ENCODE measurements around the gene JUP.

The JUP gene

GRCh38 chr17:41810659-41811548 is 24.4 kb upstream of the JUP start:
- no peak for DNase-seq (ENCODE audit: low read depth)

- DNase-seq (ENCODE audit: low read depth): no peak
These were observed 20.4 kb upstream of the JUP start for GRCh38 chr17:41806685-41807445.

GRCh38 chr17:41803049-41804020 is 16.8 kb upstream of the JUP start:
- DNase-seq (ENCODE audit: low read depth): no peak

DNA sequence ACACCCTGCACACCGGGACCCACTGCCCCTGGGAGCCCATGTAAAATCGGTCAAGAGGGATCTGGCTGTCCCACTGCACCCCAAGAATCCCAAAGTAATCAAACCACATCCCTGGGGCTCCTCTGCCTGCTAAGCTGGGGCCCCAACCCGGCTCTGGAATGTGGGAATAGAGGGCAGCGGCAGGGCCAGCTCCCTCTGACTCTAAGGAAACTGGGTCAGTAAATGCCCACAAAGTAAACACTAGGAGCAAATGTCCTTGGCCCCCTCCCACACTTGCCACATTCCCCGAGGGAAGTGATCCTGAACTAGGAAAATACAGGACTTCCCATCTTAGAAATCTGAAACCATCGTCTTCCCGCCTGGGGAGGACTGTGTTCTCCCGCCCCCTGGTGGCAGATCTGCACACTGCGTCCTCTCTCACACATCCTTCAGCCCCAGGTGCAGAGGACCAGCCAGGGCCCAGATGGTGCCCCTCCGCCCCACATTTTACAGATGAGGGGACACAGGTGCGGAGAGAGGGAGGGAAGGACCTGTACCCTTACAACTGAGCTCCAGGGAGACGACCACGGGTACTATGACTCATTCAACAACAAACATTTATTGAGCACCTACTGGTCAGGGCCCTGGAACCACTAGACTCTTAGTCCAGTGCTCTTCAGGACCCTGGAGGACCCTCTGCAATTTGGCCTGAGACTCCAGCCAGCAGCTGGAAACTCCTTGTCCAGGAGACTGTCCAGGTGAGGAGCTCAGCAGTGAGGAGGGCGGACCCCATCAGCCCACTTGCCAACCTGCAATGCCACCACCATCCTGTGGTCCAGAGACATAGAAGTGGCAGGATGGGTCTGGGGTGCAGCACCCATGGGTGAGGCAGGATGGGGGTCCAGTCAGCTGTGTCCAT is 15.1 kb upstream of the JUP start:
- DNase-seq (ENCODE audit: low read depth): peak; percentile 60

- no peak for DNase-seq (ENCODE audit: low read depth)
These were observed 14.3 kb upstream of the JUP start for GRCh38 chr17:41800601-41801373.

- no peak for DNase-seq (ENCODE audit: low read depth)
These were observed 12.9 kb upstream of the JUP start for GRCh38 chr17:41799366-41799765.

DNA sequence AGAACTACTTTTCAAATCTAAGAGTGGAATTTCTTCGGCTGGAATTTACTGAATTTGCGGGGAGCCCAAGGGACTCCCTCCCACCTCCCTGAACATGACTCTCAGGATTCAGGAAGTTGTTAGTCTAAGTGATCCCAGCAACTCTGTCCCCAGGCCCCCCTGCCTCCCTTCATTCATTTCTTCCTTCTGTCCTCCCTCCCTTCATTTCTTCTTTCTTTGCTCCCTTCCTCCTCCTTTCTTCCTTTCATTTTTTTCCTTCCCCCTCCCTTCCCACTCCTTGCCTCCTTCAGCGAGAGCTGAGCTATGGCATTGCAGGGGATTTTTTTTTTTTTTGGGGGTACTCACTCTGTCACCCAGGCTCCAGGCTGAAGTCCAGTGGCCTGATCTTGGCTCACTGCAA is 10.9 kb upstream of the JUP start:
- DNase-seq (ENCODE audit: low read depth): no peak

GRCh38 chr17:41796121-41796895 is 9.8 kb upstream of the JUP start:
- DNase-seq (ENCODE audit: low read depth): no peak

GRCh38 chr17:41794540-41794975 is 8.0 kb upstream of the JUP start:
- DNase-seq (ENCODE audit: low read depth): no peak

DNA sequence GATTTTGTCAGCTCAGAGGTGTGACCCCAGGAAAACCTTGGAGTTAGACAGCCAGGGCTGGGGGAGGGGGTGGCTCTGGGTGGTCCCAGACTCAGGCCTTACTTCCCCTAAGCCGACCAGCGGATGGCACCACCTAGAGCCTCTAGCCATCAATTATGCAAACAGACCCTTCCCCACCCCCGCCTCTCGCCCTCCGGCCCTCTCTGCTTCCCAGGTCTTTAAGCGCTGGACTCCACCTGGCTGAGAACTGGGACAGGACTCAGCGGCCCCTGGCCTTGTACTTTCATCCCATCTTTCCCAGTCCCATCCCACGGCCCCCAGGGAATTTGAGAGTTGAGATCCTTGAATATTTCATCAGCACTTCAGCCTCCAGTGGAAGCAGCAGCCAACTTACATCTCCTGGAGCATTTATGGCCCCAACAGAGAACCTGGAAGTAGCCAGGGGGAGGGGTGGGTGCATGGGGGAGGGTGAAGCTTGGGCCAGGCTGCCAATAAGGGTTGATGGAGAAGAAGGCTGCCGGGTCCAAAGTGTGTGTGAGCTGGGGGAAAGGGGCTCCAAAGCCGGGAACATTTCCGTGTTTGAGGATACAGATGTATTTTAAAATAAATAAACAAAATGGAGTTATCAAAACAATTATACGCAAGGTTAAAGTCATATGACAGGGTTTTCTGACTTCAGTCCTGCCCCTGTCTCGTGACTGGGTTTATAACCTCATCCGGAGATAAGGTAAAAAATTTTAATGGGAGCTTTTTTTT is 7.5 kb upstream of the JUP start:
- no peak for DNase-seq (ENCODE audit: low read depth)

- no peak for DNase-seq (ENCODE audit: low read depth)
These were observed 6.6 kb upstream of the JUP start for GRCh38 chr17:41792845-41793783.

DNA sequence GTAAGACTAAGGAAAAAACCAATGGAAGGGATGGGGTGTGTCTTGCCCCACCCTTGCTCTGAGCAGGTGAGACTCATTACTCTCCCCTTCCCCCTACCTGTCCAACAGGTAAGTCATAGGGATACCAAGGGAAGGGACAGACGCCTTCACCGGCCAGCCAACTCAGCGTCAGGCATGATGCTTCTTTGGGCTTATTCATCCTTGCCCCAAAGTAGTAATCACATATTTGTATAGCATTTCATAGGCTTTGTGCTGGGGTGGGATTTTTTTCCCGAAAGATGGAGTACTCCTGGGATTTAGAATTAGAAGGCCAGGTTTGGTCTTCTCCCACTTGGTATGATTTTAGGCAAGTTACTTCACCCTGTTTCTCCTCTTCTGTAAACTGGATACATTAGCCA is 509 bp upstream of the JUP start:
- DNase-seq (ENCODE audit: low read depth): no peak

DNA sequence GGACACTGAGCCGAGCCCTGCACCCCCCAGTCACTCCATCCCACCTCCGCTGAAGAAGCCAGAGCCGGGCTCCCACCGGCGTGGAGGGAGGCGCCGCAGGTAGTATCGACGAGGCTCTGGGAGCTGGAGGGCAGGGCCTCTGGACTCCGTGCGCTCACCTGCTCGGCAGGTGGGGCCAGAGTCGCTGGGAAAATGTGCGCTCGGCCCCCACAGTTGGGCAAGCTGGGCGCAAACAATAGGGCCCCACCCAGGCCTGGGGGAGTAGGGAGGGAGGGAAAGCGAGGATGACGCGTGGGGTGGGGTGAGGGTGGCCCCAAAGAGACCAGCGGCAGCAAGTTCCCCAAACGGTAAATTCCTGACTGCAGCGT is 668 bp downstream of the JUP start:
- no peak for DNase-seq (ENCODE audit: low read depth)

GRCh38 chr17:41785091-41785858 is 1.2 kb downstream of the JUP start:
- DNase-seq (ENCODE audit: low read depth): no peak

DNA sequence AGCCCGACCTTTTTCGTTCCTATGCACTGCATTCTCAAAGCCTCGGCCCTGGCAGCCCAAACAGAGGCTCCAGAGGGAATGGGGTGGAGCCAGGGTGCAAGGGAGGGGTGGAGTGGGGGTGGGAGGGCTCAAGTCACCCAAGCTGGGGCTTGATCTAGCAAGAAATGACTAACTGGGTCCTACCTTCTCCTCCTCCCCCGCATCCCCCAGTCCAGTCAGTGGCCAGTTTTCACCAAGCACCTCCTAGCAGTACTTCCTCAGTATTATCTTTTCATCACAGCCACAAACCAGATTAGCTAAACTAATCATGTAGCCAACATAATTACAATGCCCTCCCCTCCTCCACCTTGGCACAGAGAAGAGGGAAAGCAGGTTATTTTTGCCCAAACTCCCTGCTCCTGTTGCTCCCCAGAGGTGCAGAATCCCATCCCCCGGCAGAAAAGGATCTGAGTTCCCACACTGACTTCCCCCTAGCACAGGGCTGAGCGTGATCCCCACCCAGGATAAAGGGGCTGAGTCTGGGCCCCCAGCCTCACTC is 2.2 kb downstream of the JUP start:
- no peak for DNase-seq (ENCODE audit: low read depth)

DNA sequence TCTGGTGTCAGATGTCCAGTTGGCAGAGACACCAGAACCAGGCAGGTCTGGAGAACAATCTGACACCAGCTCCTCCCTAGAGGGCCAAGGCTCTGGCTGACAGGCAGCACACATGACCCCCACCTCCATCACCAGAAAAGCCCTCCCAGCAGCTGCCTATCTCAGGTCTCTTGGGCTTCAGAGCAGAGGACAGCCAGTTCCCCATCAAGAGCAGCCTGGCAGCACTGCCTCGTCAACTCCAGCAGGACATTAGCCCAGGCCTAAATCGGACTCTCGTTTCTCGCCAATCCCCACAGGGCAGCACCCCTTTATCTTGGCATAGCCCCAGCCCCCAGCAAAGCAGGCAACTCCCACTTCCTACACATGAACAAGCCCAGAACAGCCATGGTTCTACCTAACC is 4.4 kb downstream of the JUP start:
- no peak for DNase-seq (ENCODE audit: low read depth)
